ENCODE measurements around the gene DESI2.

DESI2 gene

DNA sequence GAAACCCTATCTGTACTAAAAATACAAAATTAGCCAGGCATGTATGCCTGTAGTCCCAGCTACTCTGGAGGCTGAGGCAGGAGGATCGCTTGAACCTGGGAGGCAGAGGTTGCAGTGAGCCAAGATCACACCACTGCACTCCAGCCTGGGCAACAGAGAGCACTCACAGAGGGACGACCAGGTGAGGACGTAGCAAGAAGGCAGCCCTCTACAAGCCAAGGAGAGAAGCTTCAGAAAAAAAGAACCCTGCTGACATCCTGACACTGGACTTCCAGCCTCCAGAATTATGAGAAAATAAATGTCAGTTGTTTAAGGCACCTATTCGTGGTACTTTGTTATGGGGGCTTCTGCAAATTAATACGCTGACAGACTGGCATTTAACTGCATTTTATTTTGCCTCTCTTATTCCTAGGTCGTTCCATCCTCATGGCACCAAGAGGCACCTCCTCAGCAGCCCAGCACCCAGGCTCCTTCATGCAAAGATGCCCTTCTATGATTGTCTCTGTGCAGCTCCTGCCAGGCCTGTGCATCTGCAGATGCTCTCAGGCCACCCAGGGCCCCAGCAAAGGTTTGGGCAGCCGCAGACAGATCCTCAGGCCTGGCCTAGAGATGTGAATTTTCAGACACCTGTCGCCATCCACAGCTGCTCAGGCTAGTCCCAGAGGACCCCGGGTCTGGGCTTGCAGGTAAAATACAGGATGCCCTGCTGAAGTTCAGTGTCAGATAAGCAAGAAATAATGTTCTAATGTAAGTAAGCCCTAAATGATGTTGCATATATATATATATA is 96.5 kb downstream of the DESI2 start:
- H3K27ac Mint-ChIP-seq = no peak overlapping the region
- no peaks in the 10 kb centered on the region for H3K36me3 Mint-ChIP-seq
- H3K4me1 Mint-ChIP-seq = peaks cover 6% of the 10 kb centered on the region
- H3K9me3 Mint-ChIP-seq = no peaks in the 10 kb centered on the region
- no peak for ATAC-seq
- no peak overlapping the region for H3K4me3 Mint-ChIP-seq
- no peaks in the 10 kb centered on the region for H3K27me3 Mint-ChIP-seq

DNA sequence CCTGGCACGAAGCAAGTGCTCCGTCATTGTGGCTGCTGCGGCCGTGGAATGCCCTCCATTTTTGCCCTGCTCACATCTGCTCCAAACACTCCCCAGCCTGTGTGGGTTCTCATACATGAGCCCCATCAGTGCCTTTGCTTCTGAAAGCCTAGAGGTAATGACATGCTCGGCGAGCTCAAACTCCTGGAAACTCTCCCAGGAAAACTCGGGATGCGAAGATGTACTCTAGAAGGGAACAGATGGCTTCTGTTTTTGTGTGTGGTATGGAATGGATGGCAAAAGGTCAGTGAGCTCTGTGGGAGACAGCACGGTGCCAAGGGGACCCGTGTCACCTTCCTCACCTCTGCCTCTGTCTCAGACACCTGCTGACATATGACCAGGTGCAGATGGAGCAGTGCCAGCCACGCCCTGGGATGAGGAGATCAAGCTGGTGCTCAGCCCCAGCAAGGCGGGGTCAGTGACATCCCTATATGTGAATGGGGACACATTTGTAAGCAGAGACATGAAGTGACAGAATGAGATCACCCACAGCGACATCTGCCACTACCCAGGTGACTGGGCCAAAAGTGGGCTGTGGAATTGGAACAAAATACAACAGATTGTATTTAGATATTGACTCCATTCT is 98.5 kb downstream of the DESI2 start:
- H3K4me3 Mint-ChIP-seq = no peak overlapping the region

DNA sequence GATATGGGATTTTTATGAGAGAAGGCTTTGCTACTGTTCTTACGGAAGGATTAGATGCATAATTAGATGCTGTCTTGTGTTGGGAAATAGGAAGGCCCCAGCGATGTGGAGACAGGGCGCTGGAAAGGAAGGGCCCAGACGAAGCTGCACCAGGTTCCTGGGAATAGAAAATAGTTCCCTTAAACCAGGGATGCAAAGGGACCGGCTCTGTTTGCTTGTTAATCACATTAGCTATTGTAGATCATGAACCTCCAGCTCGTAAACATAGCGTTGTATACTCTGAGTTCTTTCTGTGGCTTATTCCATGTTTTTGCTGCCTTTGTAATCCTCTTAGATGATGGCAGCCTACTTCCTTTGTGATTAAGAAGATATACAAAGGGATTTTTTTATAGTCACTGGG is 102.7 kb downstream of the DESI2 start:
- no peak for ATAC-seq
- Mint-ChIP-seq H3K27ac (no peak overlapping the region), H3K36me3 (no peaks in the 10 kb centered on the region), H3K9me3 (no peaks in the 10 kb centered on the region), H3K4me3 (no peak overlapping the region), H3K27me3 (no peaks in the 10 kb centered on the region), H3K4me1 (no peaks in the 10 kb centered on the region)

More for the DNA sequence above, 98.5 kb downstream of the DESI2 start:
- Mint-ChIP-seq H3K36me3 (no peaks in the 10 kb centered on the region), H3K4me1 (no peaks in the 10 kb centered on the region), H3K27me3 (no peaks in the 10 kb centered on the region), H3K27ac (no peak overlapping the region), H3K9me3 (no peaks in the 10 kb centered on the region)
- ATAC-seq = no peak

DNA sequence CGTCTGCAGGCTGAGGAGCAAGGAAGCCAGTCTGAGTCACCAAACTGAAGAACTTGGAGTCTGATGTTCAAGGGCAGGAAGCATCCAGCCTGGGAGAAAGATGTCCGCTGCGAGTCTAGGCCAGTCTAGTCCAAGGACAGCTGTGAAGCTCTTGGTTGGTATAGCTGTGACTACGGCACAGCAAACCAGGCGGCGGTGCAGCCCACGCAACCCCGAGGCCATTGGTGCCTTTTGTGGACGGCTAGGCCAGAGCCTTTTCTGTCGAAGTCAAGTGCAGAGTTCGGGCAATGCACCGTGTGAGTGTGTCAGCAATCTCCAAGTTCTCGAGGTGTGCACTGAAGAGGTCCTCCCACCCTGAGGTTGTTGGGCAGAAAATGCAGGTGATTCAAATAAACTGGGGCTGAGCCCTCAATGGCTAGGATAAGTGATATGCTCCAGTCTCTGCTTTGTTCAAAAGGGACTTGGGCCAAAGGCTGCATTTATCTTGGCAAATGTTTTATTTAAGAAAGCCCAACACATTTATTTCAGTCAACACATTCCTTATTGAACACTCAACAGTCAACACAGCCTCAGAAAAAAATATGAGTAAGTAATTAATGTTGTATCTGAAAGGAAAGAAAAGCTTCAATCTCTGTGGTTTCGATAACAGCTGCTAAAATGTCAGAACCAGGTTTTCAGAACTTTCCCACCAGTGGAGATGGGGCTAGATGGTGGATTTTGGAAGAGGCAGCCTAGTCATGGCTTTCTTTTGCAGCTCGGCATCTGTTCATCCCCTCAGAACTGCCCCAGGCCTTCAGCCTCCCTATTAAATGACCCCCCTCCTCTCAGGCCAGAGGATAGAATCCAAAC is 104.4 kb downstream of the DESI2 start:
- ATAC-seq = no peak
- Mint-ChIP-seq H3K9me3 (no peaks in the 10 kb centered on the region), H3K4me1 (no peaks in the 10 kb centered on the region), H3K4me3 (no peak overlapping the region), H3K27me3 (no peaks in the 10 kb centered on the region), H3K36me3 (no peaks in the 10 kb centered on the region), H3K27ac (no peak overlapping the region)

All from stimulated activated memory B cell treated with anti-CD40 and anti-IgM and Interleukin-4, amounts not matched to agents 10 μg/mL and 1 μg/mL and 100 μg/mL, for 72 hours (primary cell).